GM21360 (cell line): ENCODE data around the gene EPS8L3.
"Not testable (repeated sequence)": the region's sequence is repeated elsewhere in the genome, so short reads cannot be mapped to it uniquely, and the experiment has no call there.

Experiments used
- ATAC-seq: cut with Tn5 transposase; IDR thresholded peaks from one replicate; pipeline ENCODE4 v1.9.1; 2021; ENCODE audit warnings: mild to moderate bottlenecking, moderate library complexity; ENCODE audit not compliant: unreplicated experiment

EPS8L3 gene

DNA sequence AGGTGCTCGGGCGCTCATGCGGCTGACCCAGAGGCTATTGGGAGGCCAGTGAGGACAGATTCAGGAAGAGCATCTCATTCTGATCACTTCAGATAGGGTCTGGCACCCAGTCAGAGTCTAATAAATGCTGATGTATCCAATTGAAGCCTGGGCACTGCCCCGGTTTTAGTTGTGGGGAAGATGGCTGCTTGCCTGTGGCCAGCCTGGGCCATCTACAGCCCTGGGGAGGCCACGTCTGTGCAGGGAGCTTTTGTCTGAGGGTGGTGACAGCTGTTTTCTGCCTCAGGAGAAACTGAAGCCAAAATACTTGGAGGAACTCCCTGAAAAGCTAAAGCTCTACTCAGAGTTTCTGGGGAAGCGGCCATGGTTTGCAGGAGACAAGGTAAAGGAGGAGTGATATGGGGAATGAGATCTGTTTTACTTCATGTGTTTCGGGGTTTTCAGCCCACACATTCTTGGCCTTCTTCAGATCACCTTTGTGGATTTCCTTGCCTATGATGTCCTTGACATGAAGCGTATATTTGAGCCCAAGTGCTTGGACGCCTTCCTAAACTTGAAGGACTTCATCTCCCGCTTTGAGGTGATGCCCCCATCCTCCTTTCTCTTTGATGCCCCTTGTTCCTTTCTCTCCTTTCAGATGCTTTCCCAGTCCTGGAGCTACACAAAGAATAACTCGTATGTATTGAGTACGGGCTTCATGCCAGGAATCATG lies 48.9 kb downstream of the EPS8L3 start:
- no peak for ATAC-seq

- no peak for ATAC-seq
Observed at GRCh38 chr1:109713636-109714035, 50.1 kb downstream of the EPS8L3 start.

DNA sequence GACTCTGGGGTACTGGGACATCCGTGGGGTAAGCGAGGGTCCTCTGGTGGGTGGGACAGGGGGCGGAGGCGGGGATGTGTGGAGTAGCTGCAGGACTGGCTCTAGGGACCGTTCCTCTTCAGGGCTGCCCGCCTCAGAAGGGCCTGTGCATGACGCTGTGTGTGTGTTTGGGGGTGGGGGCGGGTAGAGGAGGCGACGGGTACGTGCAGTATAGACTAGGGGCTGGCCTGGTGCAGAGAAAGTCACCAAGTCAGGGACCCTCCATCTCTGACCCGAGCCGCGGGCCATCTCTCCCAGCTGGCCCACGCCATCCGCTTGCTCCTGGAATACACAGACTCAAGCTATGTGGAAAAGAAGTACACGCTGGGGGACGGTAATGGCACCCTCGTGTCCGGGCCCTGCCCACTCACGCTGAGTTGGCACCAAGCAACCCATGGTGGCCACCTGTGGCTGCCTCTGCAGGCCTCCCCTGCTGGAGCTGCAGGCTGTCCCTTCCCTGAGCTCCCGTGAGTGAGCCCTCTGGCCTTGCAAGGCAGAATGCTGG lies 51.3 kb downstream of the EPS8L3 start:
- no peak for ATAC-seq

DNA sequence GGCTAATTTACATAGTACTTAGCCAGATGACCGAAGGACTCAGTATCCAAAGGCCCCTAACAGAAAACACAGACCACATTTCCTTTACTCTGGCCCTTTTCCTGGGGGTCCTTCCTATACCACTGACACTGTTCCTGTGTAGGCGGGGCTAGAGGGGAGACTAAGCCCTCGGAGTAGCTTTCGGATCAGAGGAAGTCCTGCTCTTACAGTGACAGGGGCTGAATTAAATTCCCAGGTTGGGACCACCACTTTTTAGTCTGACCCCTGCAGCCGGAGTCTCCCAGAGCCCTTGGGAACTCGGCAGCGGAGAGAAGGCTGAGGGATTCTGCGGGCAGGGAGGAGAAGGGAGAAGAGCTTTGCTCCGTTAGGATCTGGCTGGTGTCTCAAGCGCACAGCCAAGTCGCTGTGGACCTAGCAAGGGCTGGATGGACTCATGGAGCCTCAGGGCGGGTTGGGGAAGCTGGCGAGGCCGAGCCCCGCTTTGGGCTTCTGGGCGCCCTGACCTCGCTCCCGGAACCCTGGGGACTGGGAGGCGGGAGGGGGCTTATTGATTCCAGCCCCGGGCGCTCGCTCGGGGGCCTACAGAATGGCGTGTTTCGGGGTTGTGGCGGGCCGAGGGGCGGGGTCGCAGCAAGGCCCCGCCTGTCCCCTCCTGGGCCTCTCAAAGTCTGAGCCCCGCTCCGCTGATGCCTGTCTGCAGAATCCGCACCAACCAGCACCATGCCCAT lies 52.0 kb downstream of the EPS8L3 start, which contains the start of gene GSTM5:
GSTM5 (plus strand) TSS at position 659 of the 728 bp plus-strand sequence; CDS start at position 721, 62 bp downstream.
- not testable (repeated sequence) for ATAC-seq

- ATAC-seq, result not testable (repeated sequence)
Observed at GRCh38 chr1:109709822-109710221, 53.9 kb downstream of the EPS8L3 start.

- not testable (repeated sequence) for ATAC-seq
Observed at GRCh38 chr1:109708949-109709348, 54.8 kb downstream of the EPS8L3 start.

GRCh38 chr1:109705411-109705810 lies 58.3 kb downstream of the EPS8L3 start:
- ATAC-seq, result no peak

DNA sequence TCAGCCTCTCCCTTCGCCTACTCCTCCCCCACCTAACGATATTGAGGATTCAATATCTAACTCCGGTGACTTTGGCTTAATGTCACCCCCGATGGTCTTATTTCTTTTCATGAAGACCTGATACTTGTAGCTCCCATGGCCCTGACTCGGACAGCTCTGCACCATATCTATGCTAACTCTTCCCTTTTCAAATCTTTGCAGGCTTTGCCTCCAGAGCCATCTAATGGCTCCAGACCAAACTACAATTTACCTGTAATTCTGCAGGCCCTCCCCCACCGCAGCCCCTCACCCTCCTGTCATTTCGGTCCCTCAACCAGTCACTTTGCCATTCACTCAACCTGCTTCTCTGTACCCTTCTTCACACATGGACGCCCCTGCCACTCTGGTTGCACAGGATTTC lies 59.5 kb downstream of the EPS8L3 start:
- ATAC-seq, result no peak

GRCh38 chr1:109702940-109703339 lies 60.8 kb downstream of the EPS8L3 start:
- not testable (repeated sequence) for ATAC-seq
